Fibroblast of skin of right quadriceps (primary cell): ENCODE results near the gene GNPDA1.
A peak's percentile ranks its signal among the peaks of the same experiment; 100 is the strongest.
"Not testable (repeated sequence)": the region's sequence is repeated elsewhere in the genome, so short reads cannot be mapped to it uniquely, and the experiment has no call there.

Experiments
- DNase-seq: peaks from one replicate; pipeline ENCODE4 v3.0.0-alpha.2; 2013

The GNPDA1 gene

GRCh38 chr5:142012792-142013388 lies at the start of gene GNPDA1:
Gene GNPDA1 (minus strand): TSS chr5:142013027. CDS start chr5:142012035, 992 bp downstream.
- DNase-seq = peak; percentile 60

GRCh38 chr5:142059304-142059940 lies 46.6 kb upstream of the GNPDA1 start:
- DNase-seq = no peak

GRCh38 chr5:142057697-142058056 lies 44.9 kb upstream of the GNPDA1 start:
- DNase-seq = no peak

GRCh38 chr5:142056816-142057696 lies 44.2 kb upstream of the GNPDA1 start:
- no peak for DNase-seq

- DNase-seq = no peak
Measured at GRCh38 chr5:142055301-142055700, 42.5 kb upstream of the GNPDA1 start.

GRCh38 chr5:142053426-142054151 lies 40.8 kb upstream of the GNPDA1 start:
- peak; percentile 87 for DNase-seq

- not testable (repeated sequence) for DNase-seq
Measured at GRCh38 chr5:142052026-142052425, 39.2 kb upstream of the GNPDA1 start.

- no peak for DNase-seq
Measured at GRCh38 chr5:142048272-142048671, 35.4 kb upstream of the GNPDA1 start.

GRCh38 chr5:142046191-142046590 lies 33.4 kb upstream of the GNPDA1 start:
- no peak for DNase-seq

- DNase-seq = not testable (repeated sequence)
Measured at GRCh38 chr5:142040881-142041280, 28.1 kb upstream of the GNPDA1 start.

- DNase-seq = no peak
Measured at GRCh38 chr5:142040285-142040684, 27.5 kb upstream of the GNPDA1 start.

- no peak for DNase-seq
Measured at GRCh38 chr5:142038735-142039134, 25.9 kb upstream of the GNPDA1 start.

GRCh38 chr5:142037599-142037998 lies 24.8 kb upstream of the GNPDA1 start:
- DNase-seq = not testable (repeated sequence)

- no peak for DNase-seq
Measured at GRCh38 chr5:142036918-142037317, 24.1 kb upstream of the GNPDA1 start.

GRCh38 chr5:142034994-142035393 lies 22.2 kb upstream of the GNPDA1 start:
- DNase-seq = no peak

- DNase-seq = not testable (repeated sequence)
Measured at GRCh38 chr5:142033632-142034567, 21.1 kb upstream of the GNPDA1 start.

- no peak for DNase-seq
Measured at GRCh38 chr5:142032747-142033631, 20.2 kb upstream of the GNPDA1 start.

GRCh38 chr5:142032150-142032549 lies 19.3 kb upstream of the GNPDA1 start:
- no peak for DNase-seq

- DNase-seq = no peak
Measured at GRCh38 chr5:142025637-142026036, 12.8 kb upstream of the GNPDA1 start.

GRCh38 chr5:142024771-142025304 lies 12.0 kb upstream of the GNPDA1 start:
- peak; percentile 83 for DNase-seq

- DNase-seq = no peak
Measured at GRCh38 chr5:142023836-142024235, 11.0 kb upstream of the GNPDA1 start.
